ENCODE data around the gene HSPA12A. TPM values are rescaled to one million over a fixed set of nuclear protein-coding genes. Genes with fewer than 3 reads are reported as not detected.
"Not testable (repeated sequence)": the region's sequence is repeated elsewhere in the genome, so short reads cannot be mapped to it uniquely, and the experiment has no call there.

The HSPA12A gene
- polyA plus RNA-seq, 3 donors, result 33.9 to 38.7 (median 36.3) TPM

DNA sequence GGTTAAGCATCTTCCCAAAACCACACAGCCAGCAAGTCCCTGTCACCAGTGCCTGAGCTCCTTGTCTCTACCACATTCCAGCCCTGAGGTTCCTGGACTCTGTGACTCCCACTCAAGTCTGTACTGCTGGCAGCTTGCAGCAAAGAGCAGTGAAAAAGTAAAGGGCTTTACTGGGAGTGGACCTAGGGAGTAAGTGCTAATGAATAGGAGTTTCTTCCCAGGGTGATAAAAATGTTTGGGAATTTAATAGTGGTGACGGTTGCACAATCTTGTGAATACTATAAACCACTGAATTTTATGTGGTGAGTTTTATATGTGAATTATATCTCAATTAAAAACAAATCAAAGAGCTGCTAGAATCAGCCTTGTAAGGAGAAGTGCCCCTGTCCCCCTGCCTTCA lies 22.6 kb downstream of the HSPA12A start:
- no peak for DNase-seq (ENCODE audit: low read depth in 3 of 3, low spot score in 2 of 3)

DNA sequence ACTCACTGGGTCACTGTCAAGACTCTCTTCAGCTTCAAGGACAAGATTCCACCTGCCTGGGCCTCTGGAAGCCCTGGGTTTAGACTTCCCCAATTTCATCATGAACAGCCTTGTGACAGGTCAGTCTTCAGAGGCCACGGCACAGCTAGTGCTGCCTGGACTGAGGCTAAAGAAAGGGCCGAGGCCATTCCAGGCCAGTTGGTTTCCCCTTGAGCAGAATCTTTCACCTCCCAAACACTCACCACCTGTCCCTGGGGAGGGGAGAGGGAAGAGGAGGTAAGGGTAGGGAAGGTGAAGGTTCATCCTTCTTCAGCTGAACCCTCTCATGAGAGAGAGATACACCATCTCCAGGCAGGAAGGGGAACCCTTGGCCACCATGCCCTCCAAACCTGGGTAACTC lies 24.3 kb downstream of the HSPA12A start:
- DNase-seq (ENCODE audit: low read depth in 3 of 3, low spot score in 2 of 3), result no peak

DNA sequence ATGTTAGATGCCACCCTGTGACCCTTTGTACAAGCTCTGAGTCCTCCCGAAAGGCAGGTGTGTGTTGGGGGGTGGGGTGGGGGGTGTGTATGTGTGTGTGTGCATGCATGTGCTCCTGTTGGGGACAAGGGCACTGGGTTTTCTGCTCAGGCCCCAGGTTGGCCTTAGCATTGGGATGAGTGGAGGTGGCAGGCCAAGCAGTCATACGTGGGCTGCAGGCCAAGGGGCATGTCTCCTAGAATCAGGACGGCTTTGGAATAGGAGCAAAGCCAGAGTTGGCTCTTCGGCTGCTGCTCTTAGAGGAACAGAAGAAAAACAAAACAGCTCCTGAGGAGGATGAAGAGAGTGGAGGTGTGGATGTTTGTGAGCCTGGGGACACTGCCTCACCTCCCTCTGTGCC lies 26.0 kb downstream of the HSPA12A start:
- DNase-seq (ENCODE audit: low read depth in 3 of 3, low spot score in 2 of 3), result no peak

DNA sequence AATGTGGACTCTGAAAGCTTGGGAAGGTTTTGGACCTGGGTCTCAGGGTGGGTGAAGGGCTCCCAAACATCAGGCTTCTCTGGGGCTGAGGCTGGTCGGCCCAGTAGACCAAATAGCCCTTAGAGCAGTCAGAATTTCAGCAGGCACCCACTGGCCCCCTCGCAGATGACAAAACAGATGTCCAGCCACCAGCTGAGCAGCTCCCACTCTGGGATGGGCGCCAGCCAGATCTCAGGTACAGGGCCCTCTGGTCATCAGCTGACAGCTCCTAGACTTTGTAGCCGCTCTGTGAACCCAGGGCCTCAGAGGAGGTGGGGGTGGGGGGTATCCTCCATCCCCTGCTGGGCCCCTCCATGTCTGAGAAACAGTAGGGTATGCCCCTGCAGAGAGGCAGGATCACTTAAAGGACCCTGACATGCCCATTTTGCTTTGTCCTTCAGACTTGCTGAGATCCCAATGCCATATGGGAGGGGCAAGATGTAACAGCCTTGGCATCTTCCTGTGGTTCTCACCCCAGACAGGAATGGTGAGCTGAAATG lies 26.5 kb downstream of the HSPA12A start:
- no peak for DNase-seq (ENCODE audit: low read depth in 3 of 3, low spot score in 2 of 3)

DNA sequence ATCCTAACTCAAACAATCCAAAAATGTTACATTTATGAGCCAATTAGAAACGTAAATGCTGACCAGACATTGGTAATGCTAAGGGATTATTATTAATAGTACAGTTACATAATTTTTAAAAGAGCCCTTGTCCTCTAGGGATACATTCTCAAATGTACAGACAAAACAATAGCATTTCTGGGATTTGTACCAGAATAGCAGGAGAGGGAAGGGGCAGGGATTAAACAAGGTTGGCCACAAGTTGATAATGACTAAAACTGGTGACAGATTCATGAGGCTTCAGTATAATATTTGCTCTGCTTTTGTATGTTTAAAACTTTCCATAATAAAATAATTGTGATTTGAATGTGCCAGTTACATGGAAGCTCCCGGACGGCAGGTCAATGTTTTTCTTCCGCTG lies 27.0 kb downstream of the HSPA12A start:
- no peak for DNase-seq (ENCODE audit: low read depth in 3 of 3, low spot score in 2 of 3)

DNA sequence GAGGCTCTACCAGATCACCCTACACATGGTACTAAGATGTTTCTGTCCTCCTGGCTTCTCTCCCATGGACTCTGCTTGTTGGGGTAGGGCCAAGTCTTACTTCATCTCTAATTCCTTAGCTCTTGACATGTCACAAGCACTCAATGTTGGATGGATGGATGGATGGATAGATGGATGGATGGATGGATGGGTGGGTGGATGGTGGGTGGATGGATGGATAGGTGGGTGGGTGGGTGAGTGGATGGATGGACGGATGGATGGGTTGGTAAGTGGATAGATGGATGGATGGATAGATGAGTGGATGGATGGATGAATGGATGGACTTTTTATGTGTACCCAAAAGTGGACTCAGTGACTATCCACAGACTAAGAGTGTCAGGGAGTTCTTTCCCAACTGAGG lies 28.5 kb downstream of the HSPA12A start:
- no peak for DNase-seq (ENCODE audit: low read depth in 3 of 3, low spot score in 2 of 3)

DNA sequence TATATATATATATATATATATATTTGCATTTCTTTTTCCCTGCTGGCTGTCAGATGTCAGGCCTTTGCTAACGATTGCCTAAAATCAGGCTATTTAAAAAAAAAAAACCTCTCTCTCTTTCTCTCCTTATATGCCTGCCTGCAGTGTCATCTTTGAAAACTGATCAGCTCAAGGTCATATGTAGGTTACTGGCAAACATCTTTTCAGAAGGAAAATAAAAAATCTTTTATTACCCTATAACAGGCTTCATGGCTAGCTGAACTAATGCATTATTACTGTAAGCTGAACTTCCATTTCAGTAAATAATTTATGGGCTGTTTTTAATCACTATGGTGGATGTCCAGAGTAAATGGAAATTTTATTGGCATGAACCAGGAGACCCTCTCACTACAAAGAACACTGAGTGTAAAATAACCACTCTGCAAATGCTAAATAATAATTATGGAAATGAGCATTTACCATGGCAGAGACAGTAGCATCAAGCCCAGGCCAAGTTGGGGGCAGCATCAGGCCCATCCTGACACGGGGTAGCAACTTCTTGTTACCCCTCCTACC lies 29.3 kb downstream of the HSPA12A start:
- no peak for DNase-seq (ENCODE audit: low read depth in 3 of 3, low spot score in 2 of 3)

DNA sequence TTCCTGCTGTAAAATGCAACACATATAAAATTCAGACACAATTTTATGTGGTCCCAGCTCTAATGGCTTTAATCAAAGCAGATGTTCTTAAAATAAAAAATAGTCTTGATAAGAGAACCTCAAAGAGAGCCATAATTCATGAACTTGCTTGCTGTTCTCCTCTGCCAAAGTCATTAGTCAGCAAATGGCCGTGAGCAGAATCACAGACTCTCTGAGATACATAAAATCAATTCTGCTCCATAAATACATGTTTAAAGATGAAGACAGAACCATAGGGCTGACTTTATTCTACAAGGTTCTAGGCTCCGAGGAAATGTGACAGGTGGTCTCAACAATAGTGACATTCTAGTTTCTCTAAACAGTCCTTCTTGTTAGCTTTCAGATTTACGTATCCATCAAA lies 29.8 kb downstream of the HSPA12A start:
- no peak for DNase-seq (ENCODE audit: low read depth in 3 of 3, low spot score in 2 of 3)

DNA sequence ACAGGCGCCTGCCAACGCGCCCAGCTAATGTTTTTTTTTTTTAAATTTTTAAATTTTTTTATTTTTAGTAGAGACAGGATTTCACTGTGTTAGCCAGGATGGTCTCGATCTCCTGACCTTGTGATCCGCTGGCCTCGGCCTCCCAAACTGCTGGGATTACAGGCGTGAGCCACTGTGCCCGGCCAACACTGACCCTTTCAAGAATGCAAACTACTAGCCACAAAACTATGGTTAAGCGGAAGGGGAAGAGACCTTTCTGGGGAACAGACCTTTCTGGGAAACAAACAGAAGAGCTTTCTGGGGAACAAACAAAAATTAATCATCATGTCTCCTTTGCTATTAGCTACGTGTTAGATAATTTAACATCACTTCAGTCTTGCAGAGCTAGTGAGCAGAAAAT lies 30.6 kb downstream of the HSPA12A start:
- DNase-seq (ENCODE audit: low read depth in 3 of 3, low spot score in 2 of 3), result not testable (repeated sequence)

DNA sequence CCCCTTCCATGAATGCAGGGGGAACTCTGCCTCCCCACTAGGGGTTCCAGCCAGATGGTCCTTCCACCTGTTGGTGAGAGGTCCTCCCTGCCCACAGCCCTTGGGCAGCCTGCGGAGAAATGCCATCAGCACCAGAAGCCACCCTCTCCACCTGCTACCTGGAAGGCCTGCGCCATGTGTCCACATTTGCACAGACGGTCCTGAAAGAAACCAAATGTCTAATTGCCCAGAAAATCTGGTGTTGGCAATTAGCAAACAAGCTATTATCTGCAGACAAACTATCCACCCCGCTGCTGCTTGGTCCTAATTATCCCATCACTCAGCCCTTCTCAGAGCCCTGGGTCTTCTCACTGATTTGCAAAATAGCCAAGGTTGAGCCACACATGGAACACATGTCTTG lies 32.3 kb downstream of the HSPA12A start:
- no peak for DNase-seq (ENCODE audit: low read depth in 3 of 3, low spot score in 2 of 3)

DNA sequence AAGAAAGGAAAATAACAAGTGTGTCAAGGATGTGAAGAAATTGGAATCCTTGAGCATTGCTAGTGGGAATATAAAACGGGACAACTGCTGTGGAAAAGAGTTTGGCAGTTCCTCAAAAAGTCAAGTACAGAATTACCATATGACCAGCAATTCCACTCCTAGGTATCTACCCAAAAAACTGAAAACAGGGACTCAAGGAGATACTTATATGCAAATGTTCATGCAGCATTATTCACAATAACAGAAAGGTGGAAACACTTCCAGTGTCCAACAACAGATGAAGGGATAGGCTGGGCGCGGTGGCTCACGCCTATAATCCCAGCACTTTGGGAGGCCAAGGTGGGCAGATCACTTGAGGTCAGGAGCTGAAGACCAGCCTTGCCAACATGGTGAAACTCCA lies 33.5 kb downstream of the HSPA12A start:
- no peak for DNase-seq (ENCODE audit: low read depth in 3 of 3, low spot score in 2 of 3)

DNA sequence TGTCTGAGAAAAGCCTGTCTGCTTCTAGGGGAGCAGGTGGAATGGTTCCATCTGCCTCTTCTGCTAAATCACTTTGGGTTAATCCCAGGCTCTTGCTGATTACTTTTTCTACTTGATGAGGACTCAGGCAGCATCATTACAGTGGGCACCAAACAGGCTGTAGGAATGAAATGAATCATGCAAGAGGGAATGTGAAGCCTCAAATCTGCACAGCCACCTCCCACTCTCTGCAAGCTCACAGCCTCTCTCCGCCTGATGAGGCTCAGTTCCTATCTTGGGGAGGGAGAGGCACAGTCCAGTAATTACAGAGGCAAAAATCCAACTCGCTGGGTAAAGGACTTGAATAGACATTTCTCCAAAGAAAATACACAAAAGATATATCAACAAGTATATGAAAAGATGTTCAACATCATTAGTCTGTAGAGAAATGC lies 34.0 kb downstream of the HSPA12A start:
- no peak for DNase-seq (ENCODE audit: low read depth in 3 of 3, low spot score in 2 of 3)

DNA sequence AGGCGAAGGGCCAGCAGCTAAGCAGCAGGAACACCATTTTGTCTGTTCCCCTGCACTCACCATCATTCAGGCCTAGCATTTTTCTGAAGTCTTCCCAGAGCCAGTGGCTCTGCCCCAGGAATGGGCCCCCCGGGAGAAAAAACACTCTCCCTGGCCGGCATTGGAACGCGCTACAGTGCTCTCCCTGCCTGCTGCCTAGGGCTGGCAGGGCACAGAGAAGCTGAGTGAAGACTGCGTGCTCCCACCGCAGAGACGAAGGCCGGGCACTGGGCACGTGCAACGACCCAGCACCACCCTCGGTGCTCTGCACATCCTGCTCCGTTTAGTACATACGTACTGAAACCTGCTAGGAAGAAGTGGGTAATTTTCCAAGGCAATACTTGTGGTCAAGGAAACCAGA lies 34.4 kb downstream of the HSPA12A start:
- DNase-seq (ENCODE audit: low read depth in 3 of 3, low spot score in 2 of 3), result no peak

DNA sequence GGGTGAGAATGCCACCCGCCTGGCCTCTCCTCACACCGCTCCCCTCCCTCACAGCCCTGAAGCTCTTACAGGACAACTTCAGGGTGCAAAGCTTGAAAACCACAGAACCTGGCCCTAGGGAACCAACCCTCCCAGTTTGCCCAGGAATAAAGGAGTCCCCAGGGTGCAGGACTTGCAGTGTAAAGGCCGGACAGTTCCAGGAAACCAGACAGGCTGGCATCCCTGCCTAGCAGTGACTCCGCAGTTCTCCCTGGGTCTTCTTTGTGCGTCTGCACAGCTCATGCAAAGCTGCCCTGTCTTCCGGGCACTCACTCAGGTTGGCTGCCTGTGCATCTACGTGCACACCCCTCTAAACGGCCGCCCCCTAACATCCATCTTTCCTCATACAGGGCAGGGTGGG lies 36.1 kb downstream of the HSPA12A start:
- no peak for DNase-seq (ENCODE audit: low read depth in 3 of 3, low spot score in 2 of 3)

DNA sequence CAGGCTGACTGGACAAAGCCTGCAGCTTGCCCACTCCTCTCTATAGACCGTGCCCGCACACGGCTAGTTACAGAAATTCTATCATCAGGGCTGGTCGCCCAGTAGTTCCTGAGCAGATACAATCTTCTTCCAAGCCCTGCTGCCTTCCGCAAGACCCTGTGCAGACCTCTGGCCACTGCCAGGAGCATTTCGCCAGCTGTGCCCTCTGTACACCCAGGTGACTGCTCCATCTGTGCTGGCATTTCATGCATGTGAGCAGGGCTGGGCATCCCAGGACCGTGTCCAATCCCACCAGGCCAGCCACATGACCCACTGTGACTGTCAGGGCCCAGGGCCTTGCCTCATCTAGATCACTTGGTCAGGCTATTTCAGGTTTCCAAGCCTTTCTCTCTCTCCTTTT lies 36.9 kb downstream of the HSPA12A start:
- no peak for DNase-seq (ENCODE audit: low read depth in 3 of 3, low spot score in 2 of 3)

DNA sequence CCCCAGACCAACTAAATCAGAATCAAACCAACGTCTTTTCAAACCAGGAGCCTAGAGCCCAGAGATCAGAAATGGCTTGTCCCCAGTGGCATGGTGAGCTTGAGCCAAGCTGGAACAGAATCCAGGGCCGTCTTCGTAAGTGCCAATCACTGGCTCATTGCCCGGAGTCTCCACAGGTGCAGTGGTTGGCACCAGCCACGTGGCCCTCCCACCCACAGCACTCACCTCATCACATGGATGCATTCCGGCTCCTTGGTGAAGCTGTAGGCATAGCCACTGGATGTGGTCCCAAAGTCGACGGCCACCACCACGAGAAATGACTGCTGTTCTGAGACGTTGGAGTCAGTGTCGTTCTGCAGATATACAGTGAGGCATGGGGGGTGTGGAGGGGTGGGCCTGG lies 37.4 kb downstream of the HSPA12A start:
- DNase-seq (ENCODE audit: low read depth in 3 of 3, low spot score in 2 of 3), result no peak

DNA sequence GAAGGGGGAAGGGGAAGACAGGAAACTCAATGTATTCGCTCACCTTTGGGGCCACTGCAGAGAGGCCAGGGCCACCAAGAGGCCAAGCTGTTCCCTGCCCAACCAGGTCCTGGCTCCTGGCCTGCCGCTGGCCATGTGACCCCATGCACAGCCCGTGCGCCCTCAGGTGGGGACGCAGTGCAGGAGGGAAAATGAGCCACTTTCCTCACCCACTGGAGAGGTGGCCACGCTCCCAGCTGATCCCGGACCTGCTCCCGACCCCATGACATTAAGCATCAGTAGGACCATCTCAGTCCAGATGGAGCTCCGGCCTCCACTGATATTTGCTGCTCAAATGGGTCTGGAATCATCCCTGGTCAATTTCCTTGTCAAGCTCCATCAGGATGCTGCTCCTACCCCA lies 40.2 kb downstream of the HSPA12A start:
- DNase-seq (ENCODE audit: low read depth in 3 of 3, low spot score in 2 of 3), result no peak

DNA sequence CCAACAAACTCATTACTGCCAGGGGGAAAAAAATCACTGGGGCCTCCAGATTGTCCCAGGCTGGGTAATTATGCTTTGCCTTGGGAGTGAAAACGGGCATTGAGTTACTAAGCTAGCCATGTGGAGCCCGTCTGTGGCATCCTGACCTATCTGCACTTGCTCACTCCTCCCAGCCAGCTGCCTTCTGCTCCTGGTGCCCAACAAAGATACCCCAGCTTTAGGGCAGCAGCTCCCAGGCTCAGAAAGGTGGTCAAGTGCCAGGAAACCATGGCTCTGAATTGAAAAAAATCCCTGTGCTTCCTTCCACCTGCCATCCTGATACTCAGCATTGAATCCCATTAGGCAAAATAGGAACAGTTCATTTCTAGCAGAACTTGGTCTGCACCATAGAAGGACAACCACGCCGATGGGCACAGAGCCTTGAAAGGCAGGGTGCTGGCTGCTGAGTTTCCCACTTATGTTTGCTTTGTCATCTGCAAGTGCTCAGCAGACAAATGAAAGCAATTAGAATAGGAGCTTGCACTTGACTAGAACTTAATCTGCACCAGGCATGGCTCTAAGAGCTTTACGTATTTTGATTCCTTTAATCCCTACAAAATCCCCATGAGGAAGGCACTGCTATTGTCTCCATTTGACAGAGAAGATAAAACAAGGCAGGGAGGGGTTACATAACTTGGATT lies 42.8 kb downstream of the HSPA12A start:
- no peak for DNase-seq (ENCODE audit: low read depth in 3 of 3, low spot score in 2 of 3)

DNA sequence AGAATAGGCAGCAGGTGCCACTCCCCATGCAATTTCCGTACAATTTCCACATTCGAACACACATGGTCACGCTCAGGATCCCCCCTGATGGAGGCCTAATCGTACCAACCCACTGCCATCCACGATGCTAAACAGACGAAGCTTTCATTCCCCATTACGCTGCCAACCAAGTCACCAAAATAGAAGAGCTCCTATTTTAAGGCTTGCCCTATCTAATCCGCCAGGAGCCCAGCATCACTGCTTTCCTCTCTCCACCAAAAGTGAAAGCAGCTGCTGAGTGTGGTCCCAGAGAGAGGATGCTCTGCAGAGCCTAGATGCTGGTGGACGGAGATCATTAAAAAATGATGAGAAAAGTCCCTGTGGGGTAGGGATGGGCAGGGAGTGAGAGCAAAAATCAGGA lies 43.3 kb downstream of the HSPA12A start:
- no peak for DNase-seq (ENCODE audit: low read depth in 3 of 3, low spot score in 2 of 3)

DNA sequence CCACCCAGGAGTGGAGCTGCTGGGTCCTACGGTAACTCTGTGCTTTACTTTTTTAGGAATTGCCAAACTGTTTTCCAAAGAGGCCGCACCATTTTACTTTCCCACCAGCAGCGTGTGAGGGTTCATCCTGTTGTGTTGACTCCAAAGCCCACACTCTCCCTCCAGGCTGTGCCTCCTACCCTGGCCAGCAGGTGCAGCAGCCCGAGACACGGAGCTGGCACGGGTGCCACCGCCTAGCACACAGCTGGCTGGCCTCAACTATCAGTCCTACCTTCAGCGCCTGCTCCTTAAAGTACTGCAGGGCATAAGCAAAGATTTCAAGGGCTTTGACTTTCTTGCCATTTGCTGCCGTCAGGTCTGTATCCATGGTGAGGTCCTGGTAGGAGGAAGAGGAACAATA lies 44.0 kb downstream of the HSPA12A start:
- no peak for DNase-seq (ENCODE audit: low read depth in 3 of 3, low spot score in 2 of 3)

DNA sequence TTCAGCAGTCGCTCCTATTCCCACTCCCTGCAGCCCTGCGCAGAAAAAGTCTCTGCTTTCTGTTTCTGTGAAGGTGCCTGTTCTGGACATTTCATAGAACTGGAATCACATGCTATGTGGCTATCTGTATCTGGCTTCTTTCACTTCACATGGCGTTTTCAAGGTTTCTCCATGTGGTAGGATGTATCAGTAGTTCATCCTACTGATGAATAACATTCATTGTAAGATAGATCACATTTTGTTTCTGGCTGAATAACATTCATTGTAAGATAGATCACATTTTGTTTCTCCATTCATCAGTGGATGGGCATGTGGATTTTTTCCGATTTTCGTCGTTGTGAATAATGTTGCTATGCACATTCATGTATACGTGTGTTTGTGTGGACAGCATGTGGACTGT lies 44.5 kb downstream of the HSPA12A start:
- no peak for DNase-seq (ENCODE audit: low read depth in 3 of 3, low spot score in 2 of 3)

DNA sequence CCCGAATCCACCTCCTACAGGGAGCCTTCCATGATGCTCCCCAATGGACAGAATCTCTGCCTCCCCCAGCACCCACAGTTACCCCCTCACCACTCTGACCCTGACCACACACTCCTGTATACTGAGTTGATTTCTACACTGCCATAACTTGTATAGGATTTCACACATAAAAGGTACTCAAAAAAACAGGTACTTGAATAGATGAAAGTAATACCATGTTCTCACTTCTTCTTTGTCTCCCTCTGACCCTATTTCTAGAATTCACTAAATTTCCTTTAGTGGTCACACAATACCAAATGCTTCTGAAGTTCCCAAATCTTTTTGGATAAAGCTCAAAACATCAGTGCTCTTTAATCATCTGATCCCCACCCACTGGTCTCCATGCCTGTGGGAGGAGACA lies 45.4 kb downstream of the HSPA12A start:
- no peak for DNase-seq (ENCODE audit: low read depth in 3 of 3, low spot score in 2 of 3)

DNA sequence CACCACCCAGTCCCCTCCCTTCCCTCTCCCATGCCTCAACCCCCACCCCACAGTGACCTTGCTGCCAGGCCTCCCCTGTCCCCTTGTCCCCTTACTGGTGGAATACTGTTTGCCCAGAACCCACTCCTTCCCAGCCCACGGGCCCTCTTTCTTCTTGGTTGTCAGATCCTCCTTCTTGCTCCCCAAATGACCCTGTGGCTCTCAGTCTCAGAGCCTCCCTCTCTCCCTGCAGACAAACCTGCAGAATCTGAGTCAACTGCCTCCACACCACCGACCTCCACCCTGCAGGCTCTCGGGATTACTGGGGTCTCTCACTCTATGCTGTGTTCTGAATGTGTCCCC lies 47.5 kb downstream of the HSPA12A start:
- no peak for DNase-seq (ENCODE audit: low read depth in 3 of 3, low spot score in 2 of 3)

Data from right renal cortex interstitium (tissue), 3 donors.